ENCODE measurements around the gene TM9SF1. TPM values are rescaled to one million over a fixed set of nuclear protein-coding genes. Genes with fewer than 3 reads are reported as not detected.
"Not testable (repeated sequence)": the region's sequence is repeated elsewhere in the genome, so short reads cannot be mapped to it uniquely, and the experiment has no call there.

The TM9SF1 gene
- total and polyA plus RNA-seq, 9 of the 15 experiments (the other 6 are each of a cell fraction or from before 2014, with no cell fraction given) = 5.3 to 20.3 (median 11.8) TPM

- 70% methylated on average over 2 of the region's 4 CpGs for WGBS (ENCODE audit: insufficient coverage, low coverage, missing lambda C conversion rate)
- DNase-seq (ENCODE audit: extremely low read depth in 1 of 4, low spot score in 3 of 4) (no peak), ATAC-seq (no peak), FAIRE-seq (no peak)
- Histone ChIP-seq H4K20me1 (replicated peaks; ENCODE audit: control insufficient read depth, insufficient read depth, low read length) (no peaks in the 10 kb centered on the region), H3K4me1 (replicated peaks in 1 of 2; ENCODE audit: control insufficient read depth in 2 of 2, insufficient read depth in 2 of 2, low read length in 2 of 2) (peaks cover 4 to 6% of the 10 kb centered on the region in 2 experiments; a peak in 4 of 5 replicates), H3K27me3 (ENCODE audit: control insufficient read depth in 2 of 2, insufficient read depth in 2 of 2, low read length in 2 of 2) (no peaks in the 10 kb centered on the region), H3K9me3 (replicated peaks; ENCODE audit: control insufficient read depth, insufficient read depth, low read depth, low read length) (no peaks in the 10 kb centered on the region), H3K79me2 (ENCODE audit: control insufficient read depth, insufficient read depth, low read length) (peaks cover 16% of the 10 kb centered on the region), H3K36me3 (ENCODE audit: control insufficient read depth, insufficient read depth, low read length) (peaks cover 13% of the 10 kb centered on the region; the same call in 2 of the 3 replicates), H3K9ac (ENCODE audit: insufficient read depth in 1 of 2, low read depth in 2 of 2, low read length in 2 of 2) (no peak overlapping the region), H3K9me1 (ENCODE audit: control insufficient read depth, insufficient read depth, low read length) (no peaks in the 10 kb centered on the region), H3K4me2 (ENCODE audit: insufficient read depth, low read length) (no peak overlapping the region), H3K27ac (ENCODE audit: extremely low read depth, low read depth, low read length) (no peak overlapping the region), H2AFZ (ENCODE audit: low read depth, low read length) (no peak overlapping the region), H3K4me3 (no peak overlapping the region)
- ChIA-PET CTCF (ENCODE audit: low intra/inter-chr PET ratio) (no interaction called here), POLR2A (no interaction called here)
- intact Hi-C loops (cut with micrococcal nuclease) = no loop called here
- TF ChIP-seq ZNF232 (CRISPR knock-in tag; IDR thresholded peaks at IDR 0.05) (no peak), ZNF707 (CRISPR knock-in tag; conservative IDR thresholded peaks at IDR 0.05) (no peak), HMGXB4 (CRISPR knock-in tag; IDR thresholded peaks at IDR 0.05) (no peak), NFIX (CRISPR knock-in tag; IDR thresholded peaks at IDR 0.05; ENCODE audit: low read depth) (no peak), ZNF561 (CRISPR knock-in tag; conservative IDR thresholded peaks at IDR 0.05) (no peak), U2AF2 (optimal IDR thresholded peaks at IDR 0.05; ENCODE audit: low read depth, low read length) (no peak), GATAD2A (IDR thresholded peaks at IDR 0.05) (no peak), ZNF77 (CRISPR knock-in tag; IDR thresholded peaks at IDR 0.05) (no peak), ZNF76 (CRISPR knock-in tag; IDR thresholded peaks at IDR 0.05; ENCODE audit: borderline replicate concordance) (no peak), KLF16 (IDR thresholded peaks at IDR 0.05) (no peak), SAFB2 (IDR thresholded peaks at IDR 0.05; ENCODE audit: borderline replicate concordance, low read depth, low read length, severe bottlenecking) (no peak), POLR2AphosphoS2 (IDR thresholded peaks at IDR 0.05; ENCODE audit: low read length) (no peak), MTA2 (IDR thresholded peaks at IDR 0.05; ENCODE audit: low read depth) (no peak), HNRNPH1 (optimal IDR thresholded peaks at IDR 0.05; ENCODE audit: low read depth, low read length) (no peak)
- no TSS peak for BruUV-seq (replicated peaks)
- in situ Hi-C loops (cut with MboI) = no loop called here
These were observed 23.8 kb upstream of the TM9SF1 start for GRCh38 chr14:24219080-24219479.

GRCh38 chr14:24216876-24217275, 21.6 kb upstream of the TM9SF1 start:
- in situ Hi-C loops (cut with MboI); FAIRE-seq: not testable (repeated sequence)

More at GRCh38 chr14:24216876-24217275, 21.6 kb upstream of the TM9SF1 start:
- H3K9me1 ChIP-seq (ENCODE audit: control insufficient read depth, insufficient read depth, low read length); H2AFZ ChIP-seq (ENCODE audit: low read depth, low read length); CTCF ChIA-PET (ENCODE audit: low intra/inter-chr PET ratio); H3K4me2 ChIP-seq (ENCODE audit: insufficient read depth, low read length); H4K20me1 ChIP-seq (replicated peaks; ENCODE audit: control insufficient read depth, insufficient read depth, low read length); ATAC-seq; H3K9me3 ChIP-seq (replicated peaks; ENCODE audit: control insufficient read depth, insufficient read depth, low read depth, low read length); BruUV-seq (replicated peaks); H3K27ac ChIP-seq (ENCODE audit: extremely low read depth, low read depth, low read length); H3K9ac ChIP-seq (ENCODE audit: insufficient read depth in 1 of 2, low read depth in 2 of 2, low read length in 2 of 2); DNase-seq (ENCODE audit: extremely low read depth in 1 of 4, low spot score in 3 of 4); H3K27me3 ChIP-seq (ENCODE audit: control insufficient read depth in 2 of 2, insufficient read depth in 2 of 2, low read length in 2 of 2); H3K4me3 ChIP-seq: not testable (repeated sequence)
- Histone ChIP-seq H3K79me2 (ENCODE audit: control insufficient read depth, insufficient read depth, low read length) (peaks cover 23% of the 10 kb centered on the region), H3K36me3 (ENCODE audit: control insufficient read depth, insufficient read depth, low read length) (peaks cover 16% of the 10 kb centered on the region; the same call in 2 of the 3 replicates), H3K4me1 (replicated peaks in 1 of 2; ENCODE audit: control insufficient read depth in 2 of 2, insufficient read depth in 2 of 2, low read length in 2 of 2) (peaks cover 4 to 11% of the 10 kb centered on the region in 2 experiments; a peak in 4 of 5 replicates)
- WGBS (ENCODE audit: insufficient coverage, low coverage, missing lambda C conversion rate) = 50% methylated on average over 1 of the region's 1 CpG
- POLR2A ChIA-PET = interaction anchor here (0.6 to 0.7 kb wide), 2 partner anchors 27 to 28 kb away, joined by 3 read pairs; no protein-coding TSS in a partner anchor
- intact Hi-C loops (cut with micrococcal nuclease) = loop anchor here (1.0 to 2.0 kb wide), 2 partner anchors 16 to 80 kb away; partner anchors contain the start of genes GMPR2 and NEDD8
